Measurements from ENCODE around the gene MRPS18B.

DNA sequence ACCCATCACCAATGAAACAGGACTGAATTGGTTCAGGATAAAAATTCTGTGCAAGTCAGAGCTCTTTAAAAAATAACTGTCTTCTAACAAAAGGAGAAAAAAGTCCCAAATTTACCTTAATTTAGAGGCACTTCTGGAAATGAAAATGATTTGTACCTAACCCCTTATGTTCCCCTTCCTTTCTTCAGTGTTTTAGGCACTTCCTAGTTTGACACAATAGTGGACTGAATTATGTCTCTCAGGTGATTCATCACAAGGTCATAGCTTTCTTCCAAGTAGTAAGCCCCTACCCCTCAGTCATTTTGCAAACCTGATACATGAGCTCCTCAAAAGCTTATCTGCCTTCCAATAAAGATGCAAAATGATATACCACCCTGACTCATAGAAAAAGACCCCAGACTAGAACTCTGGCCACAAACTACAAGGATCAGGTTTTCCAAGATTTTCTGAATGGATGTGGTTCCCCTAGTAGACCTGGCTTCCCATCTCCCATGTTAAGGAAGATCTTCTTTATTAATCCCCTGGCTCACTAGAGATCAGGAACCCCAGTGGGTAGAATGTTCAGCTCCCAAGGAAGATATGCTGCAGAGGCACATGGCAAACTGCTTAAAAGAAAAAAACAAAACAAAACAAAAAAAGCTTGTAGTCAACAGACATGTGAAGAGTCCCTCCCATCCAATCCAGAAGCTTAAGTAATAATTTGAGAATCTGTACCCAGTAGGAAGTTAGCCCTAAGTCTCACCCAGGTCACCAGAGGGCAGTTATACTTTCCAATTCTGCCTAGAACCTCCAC, 4.2 kb upstream of the MRPS18B start:
- TF ChIP-seq, protein P1, sequence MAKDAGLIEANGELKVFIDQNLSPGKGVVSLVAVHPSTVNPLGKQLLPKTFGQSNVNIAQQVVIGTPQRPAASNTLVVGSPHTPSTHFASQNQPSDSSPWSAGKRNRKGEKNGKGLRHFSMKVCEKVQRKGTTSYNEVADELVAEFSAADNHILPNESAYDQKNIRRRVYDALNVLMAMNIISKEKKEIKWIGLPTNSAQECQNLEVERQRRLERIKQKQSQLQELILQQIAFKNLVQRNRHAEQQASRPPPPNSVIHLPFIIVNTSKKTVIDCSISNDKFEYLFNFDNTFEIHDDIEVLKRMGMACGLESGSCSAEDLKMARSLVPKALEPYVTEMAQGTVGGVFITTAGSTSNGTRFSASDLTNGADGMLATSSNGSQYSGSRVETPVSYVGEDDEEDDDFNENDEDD (CRISPR knock-in tag; IDR thresholded peaks at IDR 0.05; ENCODE audit: borderline replicate concordance) = no peak
- TF ChIP-seq SNAI1 (CRISPR knock-in tag; IDR thresholded peaks at IDR 0.05; ENCODE audit: borderline replicate concordance) (no peak), CEBPB (IDR thresholded peaks at IDR 0.05; ENCODE audit: borderline replicate concordance, low read depth, low read length) (no peak), POLR2A (IDR thresholded peaks at IDR 0.05; ENCODE audit: insufficient read depth in 1 of 2, low read depth in 2 of 2, low read length in 2 of 2) (peak in 1 of 2 experiments; percentile 22; a peak in 1 of 4 replicates), KAT8 (CRISPR knock-in tag; IDR thresholded peaks at IDR 0.05) (no peak), NFRKB (IDR thresholded peaks at IDR 0.05) (no peak), KLF16 (CRISPR knock-in tag; IDR thresholded peaks at IDR 0.05) (no peak), POLR2AphosphoS5 (IDR thresholded peaks at IDR 0.05; ENCODE audit: low read depth, low read length) (peak; percentile 63; the same call in 1 of the 2 replicates), NFYB (CRISPR knock-in tag; IDR thresholded peaks at IDR 0.05) (no peak), EZH2 (conservative IDR thresholded peaks at IDR 0.05; ENCODE audit: low read depth, low read length) (no peak)
- TF ChIP-seq, protein P2, sequence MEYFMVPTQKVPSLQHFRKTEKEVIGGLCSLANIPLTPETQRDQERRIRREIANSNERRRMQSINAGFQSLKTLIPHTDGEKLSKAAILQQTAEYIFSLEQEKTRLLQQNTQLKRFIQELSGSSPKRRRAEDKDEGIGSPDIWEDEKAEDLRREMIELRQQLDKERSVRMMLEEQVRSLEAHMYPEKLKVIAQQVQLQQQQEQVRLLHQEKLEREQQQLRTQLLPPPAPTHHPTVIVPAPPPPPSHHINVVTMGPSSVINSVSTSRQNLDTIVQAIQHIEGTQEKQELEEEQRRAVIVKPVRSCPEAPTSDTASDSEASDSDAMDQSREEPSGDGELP (IDR thresholded peaks at IDR 0.05; ENCODE audit: borderline replicate concordance, low read depth) = no peak
- TF ChIP-seq, protein P3, sequence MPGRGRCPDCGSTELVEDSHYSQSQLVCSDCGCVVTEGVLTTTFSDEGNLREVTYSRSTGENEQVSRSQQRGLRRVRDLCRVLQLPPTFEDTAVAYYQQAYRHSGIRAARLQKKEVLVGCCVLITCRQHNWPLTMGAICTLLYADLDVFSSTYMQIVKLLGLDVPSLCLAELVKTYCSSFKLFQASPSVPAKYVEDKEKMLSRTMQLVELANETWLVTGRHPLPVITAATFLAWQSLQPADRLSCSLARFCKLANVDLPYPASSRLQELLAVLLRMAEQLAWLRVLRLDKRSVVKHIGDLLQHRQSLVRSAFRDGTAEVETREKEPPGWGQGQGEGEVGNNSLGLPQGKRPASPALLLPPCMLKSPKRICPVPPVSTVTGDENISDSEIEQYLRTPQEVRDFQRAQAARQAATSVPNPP (CRISPR knock-in tag; IDR thresholded peaks at IDR 0.05) = no peak
- TF ChIP-seq, protein P4, sequence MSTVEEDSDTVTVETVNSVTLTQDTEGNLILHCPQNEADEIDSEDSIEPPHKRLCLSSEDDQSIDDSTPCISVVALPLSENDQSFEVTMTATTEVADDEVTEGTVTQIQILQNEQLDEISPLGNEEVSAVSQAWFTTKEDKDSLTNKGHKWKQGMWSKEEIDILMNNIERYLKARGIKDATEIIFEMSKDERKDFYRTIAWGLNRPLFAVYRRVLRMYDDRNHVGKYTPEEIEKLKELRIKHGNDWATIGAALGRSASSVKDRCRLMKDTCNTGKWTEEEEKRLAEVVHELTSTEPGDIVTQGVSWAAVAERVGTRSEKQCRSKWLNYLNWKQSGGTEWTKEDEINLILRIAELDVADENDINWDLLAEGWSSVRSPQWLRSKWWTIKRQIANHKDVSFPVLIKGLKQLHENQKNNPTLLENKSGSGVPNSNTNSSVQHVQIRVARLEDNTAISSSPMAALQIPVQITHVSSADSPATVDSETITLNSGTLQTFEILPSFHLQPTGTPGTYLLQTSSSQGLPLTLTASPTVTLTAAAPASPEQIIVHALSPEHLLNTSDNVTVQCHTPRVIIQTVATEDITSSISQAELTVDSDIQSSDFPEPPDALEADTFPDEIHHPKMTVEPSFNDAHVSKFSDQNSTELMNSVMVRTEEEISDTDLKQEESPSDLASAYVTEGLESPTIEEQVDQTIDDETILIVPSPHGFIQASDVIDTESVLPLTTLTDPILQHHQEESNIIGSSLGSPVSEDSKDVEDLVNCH (CRISPR knock-in tag; IDR thresholded peaks at IDR 0.05) = no peak

All from HepG2 (cell line).